ENCODE data around the gene CTSH. TPM values are rescaled to one million over a fixed set of nuclear protein-coding genes. Genes with fewer than 3 reads are reported as not detected.

CTSH gene, protein sequence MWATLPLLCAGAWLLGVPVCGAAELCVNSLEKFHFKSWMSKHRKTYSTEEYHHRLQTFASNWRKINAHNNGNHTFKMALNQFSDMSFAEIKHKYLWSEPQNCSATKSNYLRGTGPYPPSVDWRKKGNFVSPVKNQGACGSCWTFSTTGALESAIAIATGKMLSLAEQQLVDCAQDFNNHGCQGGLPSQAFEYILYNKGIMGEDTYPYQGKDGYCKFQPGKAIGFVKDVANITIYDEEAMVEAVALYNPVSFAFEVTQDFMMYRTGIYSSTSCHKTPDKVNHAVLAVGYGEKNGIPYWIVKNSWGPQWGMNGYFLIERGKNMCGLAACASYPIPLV
- total RNA-seq, result 3.5 and 4.3 TPM in 2 replicates

DNA sequence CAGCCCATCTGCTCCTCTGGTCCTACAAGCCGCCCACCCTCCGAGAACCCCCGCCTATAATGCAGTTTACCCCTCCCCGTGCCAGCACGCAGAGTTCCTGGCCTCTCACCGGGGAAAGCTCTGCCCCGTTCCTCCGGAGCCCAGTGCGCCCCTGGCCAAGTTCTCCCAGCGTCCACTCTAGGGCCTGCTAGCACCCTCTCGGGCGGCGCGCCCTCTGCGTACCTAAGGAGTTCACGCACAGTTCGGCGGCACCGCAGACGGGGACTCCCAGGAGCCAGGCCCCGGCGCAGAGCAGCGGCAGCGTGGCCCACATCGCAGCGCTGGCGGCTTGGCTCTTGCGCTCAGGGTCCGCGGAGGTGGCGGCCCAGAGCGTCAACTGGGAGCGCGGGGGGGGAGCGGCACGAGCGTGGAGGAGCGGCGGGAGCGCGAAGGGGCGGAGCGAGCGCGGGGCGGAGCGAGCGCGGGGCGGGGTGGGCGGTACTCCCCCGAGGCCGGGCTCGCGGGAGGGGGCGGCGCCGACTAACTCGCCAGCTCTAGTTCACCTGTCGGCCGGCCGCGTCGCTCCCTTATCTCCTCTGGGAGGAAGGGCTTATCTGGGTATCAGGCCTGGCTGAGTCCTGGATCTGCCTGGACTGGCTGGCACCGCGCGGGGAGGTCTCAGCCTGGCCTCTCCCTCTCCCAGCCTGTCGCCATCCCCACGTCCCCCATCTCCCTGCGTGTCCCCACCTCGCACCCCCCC, at the start of gene CTSH:
TSS of gene CTSH (minus strand) at position 378 of the 739 bp plus-strand sequence. CDS start at position 313, 65 bp downstream.

DNA sequence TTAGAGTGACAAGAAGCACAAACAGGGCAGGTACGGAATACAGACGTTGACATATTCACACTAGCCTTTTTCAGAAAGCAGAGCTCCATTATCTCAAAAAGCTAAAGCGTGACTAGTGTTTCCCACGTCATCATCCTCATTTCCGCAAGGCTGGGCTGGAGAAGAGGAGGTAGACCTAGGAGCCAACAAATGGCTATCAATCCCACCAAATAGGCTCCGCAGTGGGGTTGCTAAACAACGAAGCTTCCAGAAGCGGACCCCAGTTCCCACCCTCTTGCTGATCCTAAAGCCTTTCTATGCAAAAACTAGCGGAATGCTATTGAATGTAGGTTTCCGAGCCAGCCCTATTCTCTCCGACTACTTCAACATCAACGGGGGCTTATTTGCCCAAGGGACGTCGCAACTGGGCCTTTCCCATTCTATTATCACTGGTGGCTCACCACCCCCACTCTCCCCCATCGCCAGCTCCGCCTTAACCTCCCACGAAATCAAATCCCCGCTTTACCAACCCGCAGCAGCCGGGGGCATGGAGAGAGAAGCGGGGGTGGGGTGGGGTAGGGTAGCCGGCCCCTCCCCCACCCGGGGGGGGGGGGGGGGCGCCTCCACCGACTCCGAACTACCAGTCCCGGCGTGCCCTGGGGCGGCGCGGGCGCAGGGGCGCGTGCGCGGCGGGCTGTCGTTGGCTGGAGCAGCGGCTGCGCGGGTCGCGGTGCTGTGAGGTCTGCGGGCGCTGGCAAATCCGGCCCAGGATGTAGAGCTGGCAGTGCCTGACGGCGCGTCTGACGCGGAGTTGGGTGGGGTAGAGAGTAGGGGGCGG, 72.5 kb downstream of the CTSH start, which contains the start of gene MORF4L1:
TSS of gene MORF4L1 (plus strand) at position 736 of the 817 bp plus-strand sequence. CDS start 128 bp downstream, outside the sequence.

Other genes starting within 250 kb of the CTSH start
- 0.76 and 1.0 TPM in 2 replicates for gene ADAMTS7, start 133.6 kb downstream of the CTSH start, total RNA-seq
- 181 and 259 TPM in 2 replicates for gene MORF4L1, start 72.2 kb downstream of the CTSH start, total RNA-seq
- gene RASGRF1, start 145.7 kb upstream of the CTSH start, total RNA-seq, result not detected in 2 replicates